Ovary (tissue), 3 donors: ENCODE measurements around the gene PLCG1.

Source experiments
- CTCF ChIP-seq, 3 donors: fragments of 450-650 bp in 2 of 3; fragments of 200-600 bp in 1 of 3; IDR thresholded peaks; one replicate each; pipeline versions ENCODE4 v1.5.1 to v1.8.0; 2016 to 2022; ENCODE audit warnings: antibody characterized with exemption in 3 of 3, mild to moderate bottlenecking in 1 of 3
- EP300 ChIP-seq: sonication (generic); formaldehyde crosslinking; IDR thresholded peaks from one replicate; pipeline ENCODE4 v1.6.1; 2017; ENCODE audit warnings: antibody characterized with exemption
- POLR2A ChIP-seq: fragments of 450-650 bp; IDR thresholded peaks from one replicate; pipeline ENCODE4 v1.6.1; 2017; ENCODE audit warnings: antibody characterized with exemption, mild to moderate bottlenecking, moderate library complexity
- donor health status: DM: no; HTN: no; CAD: no.

GRCh38 chr20:41139227-41140093 lies 2.1 kb downstream of the PLCG1 start:
- TF ChIP-seq POLR2A (no peak), CTCF (IDR thresholded peaks at IDR 0.05) (no peak), EP300 (no peak)
